NOMO-1 treated with DMSO at 0.1 percent for 48 hours (cell line): Measurements from ENCODE around the gene PSMC3.

Experiments used
- DNase-seq: peaks from one replicate; lab custom pipeline; 2025; ENCODE audit not compliant: unreplicated experiment; lab: John Stamatoyannopoulos, UW

The PSMC3 gene

GRCh38 chr11:47395223-47396048, 30.8 kb downstream of the PSMC3 start:
- peak; percentile 28 for DNase-seq

- peak; percentile 88 for DNase-seq
Measured at GRCh38 chr11:47394322-47395222, 31.7 kb downstream of the PSMC3 start.

GRCh38 chr11:47394050-47394321, 32.3 kb downstream of the PSMC3 start:
- no peak for DNase-seq

GRCh38 chr11:47393163-47394049, 32.8 kb downstream of the PSMC3 start:
- DNase-seq = peak; percentile 65

GRCh38 chr11:47392546-47393162, 33.6 kb downstream of the PSMC3 start:
- no peak for DNase-seq

GRCh38 chr11:47391711-47392432, 34.4 kb downstream of the PSMC3 start:
- no peak for DNase-seq

- DNase-seq = peak; percentile 95
Measured at GRCh38 chr11:47391077-47391583, 35.1 kb downstream of the PSMC3 start.

GRCh38 chr11:47390422-47390760, 35.8 kb downstream of the PSMC3 start:
- no peak for DNase-seq

- no peak for DNase-seq
Measured at GRCh38 chr11:47389577-47390421, 36.4 kb downstream of the PSMC3 start.

- no peak for DNase-seq
Measured at GRCh38 chr11:47388697-47389576, 37.3 kb downstream of the PSMC3 start.

- DNase-seq = peak; percentile 78
Measured at GRCh38 chr11:47387944-47388696, 38.1 kb downstream of the PSMC3 start.

GRCh38 chr11:47384498-47384897, 41.7 kb downstream of the PSMC3 start:
- no peak for DNase-seq

GRCh38 chr11:47383071-47383470, 43.2 kb downstream of the PSMC3 start:
- no peak for DNase-seq

GRCh38 chr11:47380078-47380477, 46.2 kb downstream of the PSMC3 start:
- DNase-seq = no peak

GRCh38 chr11:47379317-47379716, 46.9 kb downstream of the PSMC3 start:
- DNase-seq = no peak

- no peak for DNase-seq
Measured at GRCh38 chr11:47378836-47379170, 47.4 kb downstream of the PSMC3 start.

- DNase-seq = peak; percentile 95
Measured at GRCh38 chr11:47378010-47378835, 48.0 kb downstream of the PSMC3 start, which contains the start of gene SPI1. Gene SPI1, minus strand, starts transcription at chr11:47378547. Its CDS starts 194 bp downstream, at chr11:47378353.
